Brain pericyte (primary cell): ENCODE measurements around the gene OR2V2.
"Not testable (repeated sequence)": the region's sequence is repeated elsewhere in the genome, so short reads cannot be mapped to it uniquely, and the experiment has no call there.

ENCODE experiments used
- DNase-seq: peaks from one replicate; pipeline ENCODE4 v3.0.0-alpha.2; 2012; ENCODE audit warnings: low read depth, low spot score

Gene OR2V2

DNA sequence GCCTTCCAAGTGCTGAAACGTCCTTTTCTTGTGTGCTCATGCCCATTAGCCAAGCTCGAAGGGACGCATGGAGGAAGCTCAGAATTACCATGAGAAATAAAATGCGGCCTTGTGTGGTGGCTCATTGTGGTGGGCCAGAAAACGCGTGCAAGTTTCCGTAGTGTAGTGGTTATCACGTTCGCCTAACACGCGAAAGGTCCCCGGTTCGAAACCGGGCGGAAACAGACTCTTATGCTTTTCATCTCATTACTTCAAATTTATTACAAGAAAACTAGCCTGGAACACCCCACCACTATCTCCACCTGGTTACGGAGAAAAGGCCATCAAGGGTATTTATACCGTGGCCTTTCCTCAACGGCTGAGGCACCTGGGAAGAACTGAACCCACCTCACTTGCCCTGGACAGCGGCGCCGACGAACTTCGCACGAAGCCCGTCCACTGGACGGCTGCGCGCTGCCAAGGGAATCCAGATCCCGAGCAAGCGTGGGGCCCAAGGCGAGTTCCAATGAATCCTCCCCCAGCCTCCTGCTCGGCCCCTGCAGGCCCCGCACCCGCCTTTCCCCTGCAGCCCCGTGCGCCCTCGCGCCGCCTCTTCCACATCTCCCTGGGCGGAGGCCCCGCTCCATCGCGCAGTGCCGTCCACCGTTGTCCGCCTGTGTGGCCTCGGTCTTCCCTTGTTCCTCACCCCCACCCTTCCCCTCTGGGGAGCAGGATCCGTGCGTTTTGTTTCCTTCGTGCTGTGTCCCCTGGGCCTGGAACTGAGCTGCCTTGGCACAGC, 22.3 kb downstream of the OR2V2 start:
- not testable (repeated sequence) for DNase-seq

DNA sequence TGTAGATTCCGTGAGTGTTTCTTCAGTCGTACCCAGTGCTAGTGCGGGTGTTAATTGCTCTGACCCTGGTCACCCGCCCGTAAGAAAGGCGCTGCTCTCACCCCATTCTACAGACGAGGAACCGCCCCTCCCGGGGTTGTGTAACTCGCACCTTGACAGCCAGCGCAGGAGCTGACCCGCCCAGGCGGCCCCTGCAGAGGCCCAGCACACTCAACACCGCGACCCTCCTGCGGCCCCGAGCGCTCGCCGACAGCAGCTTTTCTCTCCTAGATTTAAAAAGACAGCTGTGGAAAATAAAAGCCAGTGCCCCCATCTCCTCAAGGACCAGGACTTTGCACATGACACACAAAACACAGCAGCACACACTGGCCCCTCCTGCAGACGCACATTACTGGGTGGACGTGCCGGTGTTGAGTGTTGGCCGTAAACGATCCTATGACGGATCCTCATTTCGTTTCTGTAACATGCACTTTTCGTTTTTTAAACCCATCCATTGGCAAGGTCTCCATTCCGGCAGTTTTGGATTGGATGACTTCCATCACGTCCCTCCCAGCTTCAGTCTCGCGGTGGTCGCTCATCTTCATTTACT, 22.9 kb downstream of the OR2V2 start:
- no peak for DNase-seq

DNA sequence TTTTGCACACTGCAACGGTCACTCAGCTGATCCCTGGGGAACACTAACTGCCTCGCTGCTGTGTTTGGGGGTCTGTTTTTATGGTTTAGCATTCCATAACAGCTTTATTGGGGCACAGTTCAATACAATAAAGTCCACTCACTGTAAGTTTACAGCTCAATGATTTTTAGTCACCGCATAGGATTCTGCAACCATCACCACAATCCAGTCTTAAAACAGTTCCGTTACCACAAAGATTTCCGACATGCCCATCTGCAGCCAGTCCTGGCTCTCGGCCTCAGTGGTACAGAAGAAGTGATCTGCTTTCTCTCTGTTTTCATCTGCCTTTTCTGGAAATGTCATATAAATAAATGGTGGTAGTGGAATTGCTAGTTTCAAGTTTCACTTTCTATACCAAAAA, 23.6 kb downstream of the OR2V2 start:
- DNase-seq, result no peak

DNA sequence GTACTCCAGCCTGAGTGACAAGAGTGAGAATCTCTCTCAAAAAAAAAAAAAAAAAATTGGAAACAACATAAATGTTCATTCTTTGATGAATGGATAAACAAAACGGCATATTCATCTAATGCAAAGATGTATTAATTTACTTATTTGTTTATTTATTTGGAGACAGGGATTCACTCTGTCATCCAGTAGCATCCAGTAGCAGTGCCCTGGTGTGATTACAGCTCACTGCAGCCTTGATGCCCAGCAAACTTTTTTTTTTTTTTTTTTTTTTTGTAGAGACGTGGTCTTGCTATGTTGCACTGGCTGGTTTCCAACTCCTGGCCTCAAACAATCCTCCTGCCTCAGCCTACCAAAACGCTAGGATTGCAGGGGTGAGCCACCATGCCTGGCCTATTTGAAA, 24.4 kb downstream of the OR2V2 start:
- no peak for DNase-seq

DNA sequence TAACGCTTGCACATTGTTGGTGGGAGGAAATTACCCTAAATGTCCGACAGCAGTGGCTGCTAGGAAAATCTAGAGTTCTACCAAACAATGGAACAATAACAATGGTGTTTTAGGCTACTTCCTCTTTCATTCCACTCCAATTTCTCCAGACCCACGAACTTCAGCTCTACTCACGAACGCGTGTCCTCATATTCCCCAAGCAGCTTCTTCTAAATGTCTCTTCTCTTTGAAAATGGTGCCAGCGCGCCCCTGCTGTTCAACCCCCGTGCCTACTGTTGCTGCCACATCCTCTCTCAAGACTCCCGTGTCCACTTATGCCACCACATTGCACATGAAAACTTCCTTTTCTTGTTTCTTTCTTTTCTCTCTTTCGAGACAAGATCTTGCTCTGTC, 25.6 kb downstream of the OR2V2 start:
- DNase-seq, result no peak

DNA sequence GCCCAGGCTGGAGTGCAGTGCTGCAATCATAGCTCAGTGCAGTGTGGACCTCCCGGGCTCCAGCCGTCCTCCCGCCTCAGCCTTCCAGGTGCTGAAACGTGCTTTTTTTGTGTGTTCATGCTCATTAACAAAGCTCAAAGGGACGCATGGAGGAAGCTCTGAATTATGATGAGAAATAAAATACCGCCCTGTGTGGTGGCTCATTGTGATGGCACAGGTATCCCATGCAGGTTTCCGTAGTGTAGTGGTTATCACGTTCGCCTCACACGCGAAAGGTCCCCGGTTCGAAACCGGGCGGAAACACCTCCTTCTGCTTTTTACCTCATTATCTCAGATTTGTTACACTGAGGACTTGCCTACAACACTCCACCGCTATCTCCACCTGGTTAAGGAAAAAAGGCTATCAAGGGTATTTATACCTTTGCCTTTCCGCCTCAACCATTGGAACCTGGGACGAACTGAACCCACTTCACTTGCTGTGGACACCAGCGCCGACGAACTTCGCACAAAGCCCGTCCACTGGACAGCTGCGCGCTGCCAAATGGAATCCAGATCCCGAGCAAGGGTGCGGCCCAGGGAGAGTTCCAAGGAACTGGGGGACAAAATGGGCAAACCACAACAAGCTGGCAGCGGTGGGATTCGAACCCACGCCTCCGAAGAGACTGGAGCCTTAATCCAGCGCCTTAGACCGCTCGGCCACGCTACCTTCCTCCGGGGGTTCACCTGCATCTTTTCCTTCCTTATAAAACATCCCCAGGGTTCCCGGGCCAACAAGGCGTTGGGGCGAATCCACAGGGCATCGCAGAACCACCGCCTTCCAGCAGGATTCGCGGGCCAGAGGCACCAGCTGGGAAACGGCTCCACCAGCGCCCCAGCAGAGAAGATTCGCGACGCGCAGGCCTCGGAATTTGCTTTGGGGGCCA, 26.3 kb downstream of the OR2V2 start:
- no peak for DNase-seq

DNA sequence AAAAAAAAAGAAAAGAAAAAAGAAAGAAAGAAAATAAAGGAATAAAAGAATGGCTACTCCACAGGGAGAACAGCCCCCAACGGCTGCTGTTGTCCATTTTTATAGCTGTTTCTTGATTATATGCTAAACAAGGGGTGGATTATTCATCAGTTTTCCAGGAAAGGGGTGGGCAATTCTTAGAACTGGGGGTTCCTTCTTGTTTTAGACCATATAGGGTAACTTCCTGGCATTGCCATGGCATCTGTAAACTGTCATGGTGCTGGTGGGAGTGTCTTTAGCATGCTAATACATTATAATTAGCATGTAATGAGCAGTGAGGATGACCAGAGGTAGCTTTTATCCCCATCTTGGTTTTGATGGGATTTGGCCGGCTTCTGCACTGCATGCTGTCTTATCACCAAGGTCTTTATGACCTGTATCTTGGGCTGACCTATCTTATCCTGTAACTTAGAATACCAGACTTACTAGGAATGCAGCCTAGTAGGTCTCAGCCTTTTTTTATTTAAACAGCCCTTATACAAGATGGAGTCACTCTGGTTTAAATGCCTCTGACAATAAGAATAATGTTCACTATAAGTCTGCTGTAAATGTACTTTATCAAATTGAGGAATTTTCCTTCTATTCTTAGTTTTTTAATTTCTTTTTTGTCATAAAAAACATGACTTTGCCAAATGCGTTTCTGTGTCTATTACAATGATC, 29.0 kb downstream of the OR2V2 start:
- DNase-seq, result no peak

DNA sequence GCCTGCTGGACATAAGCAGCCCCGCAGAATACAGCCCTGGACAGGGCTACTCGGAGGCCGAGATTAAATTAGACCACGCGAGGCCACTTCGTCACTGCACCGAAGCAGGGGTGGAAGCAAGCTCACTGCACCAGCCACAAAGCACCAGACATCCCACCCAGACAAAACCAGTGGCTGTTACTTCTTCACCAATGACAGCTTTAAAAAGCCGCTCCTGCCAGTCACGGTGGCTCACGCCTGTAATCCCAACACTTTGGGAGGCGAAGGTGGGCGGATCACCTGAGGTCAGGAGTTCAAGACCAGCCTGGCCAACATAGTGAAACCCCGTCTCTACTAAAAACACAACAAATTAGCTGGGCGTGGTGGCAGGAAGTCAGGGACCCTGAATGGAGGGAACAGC, 30.2 kb downstream of the OR2V2 start:
- not testable (repeated sequence) for DNase-seq

DNA sequence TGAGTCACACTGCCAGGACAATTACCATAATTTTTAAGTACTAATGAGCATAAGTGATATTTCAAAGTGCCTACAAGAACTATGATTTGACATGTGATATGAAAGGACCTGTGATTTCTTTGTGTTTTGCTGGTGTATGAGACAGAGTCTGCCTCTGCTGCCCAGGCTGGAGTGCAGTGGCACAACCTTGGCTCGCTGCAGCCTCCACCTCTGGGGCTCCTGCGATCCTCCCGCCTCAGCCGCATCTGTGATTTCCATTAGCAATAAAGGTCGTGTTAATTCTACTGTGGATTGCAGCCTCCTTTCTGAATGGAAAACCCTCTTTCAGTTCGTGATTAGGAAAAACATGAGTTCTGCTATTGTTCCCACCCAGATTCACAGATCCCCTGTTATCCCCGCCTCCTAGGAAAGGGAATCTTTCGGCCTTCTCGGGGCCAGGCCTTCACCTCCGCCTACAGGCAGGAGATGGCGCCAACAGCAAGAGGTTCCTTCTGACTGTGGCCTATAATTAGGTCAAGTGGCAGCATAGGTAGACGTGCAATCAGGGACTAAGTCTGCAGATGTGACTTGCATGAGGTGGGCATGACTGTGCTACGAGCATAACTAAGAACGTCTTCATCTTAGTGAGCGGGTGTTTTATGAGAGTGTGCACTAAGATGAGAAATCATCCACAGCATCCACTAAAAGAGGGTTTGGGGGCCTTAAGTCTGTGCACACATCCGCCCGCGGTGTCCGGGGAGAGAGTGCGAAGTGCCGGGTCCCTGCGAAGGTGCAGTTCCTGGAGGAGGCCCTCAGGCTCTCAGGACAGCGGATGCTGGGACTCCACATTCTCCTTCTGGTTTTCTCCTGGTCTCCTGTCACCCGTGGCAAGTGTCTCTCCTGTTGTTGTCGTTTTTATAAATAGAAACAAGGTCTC, 34.5 kb downstream of the OR2V2 start:
- no peak for DNase-seq

DNA sequence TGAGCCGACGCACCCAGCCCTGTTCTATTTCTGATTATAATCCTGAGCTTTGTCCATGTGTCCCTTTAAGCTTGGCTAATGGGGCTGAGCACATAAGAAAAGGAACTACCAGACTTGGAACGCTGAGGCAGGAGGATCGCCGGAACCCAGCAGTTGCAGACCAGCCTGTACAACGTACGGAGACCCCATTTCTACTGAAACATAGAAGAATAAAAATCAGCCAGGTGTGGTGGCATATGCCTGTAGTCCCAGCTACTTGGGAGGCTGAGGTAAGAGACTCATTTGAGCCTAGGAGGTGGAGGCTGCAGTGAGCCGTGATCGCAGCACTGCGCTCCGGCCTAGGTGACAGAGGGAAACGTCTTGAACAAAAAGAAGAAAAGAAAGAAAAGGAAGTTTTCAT, 35.3 kb downstream of the OR2V2 start:
- DNase-seq, result no peak

DNA sequence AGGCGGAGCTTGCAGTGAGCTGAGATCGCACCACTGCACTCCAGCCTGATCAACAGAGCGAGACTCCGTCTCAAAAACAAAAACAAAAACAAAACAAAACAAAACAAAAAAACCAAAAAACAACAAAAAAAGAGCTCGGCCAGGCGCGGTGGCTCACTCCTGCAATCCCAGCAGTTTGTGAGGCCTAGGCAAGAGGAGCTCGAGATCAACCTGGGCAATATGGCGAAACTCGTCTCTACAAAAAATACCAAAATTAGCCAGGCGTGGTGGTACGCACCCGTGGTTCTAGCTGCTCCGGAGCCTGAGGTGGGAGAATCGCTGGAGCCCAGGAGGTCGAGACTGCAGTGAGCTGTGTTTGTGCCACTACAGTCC, 37.4 kb downstream of the OR2V2 start:
- no peak for DNase-seq

DNA sequence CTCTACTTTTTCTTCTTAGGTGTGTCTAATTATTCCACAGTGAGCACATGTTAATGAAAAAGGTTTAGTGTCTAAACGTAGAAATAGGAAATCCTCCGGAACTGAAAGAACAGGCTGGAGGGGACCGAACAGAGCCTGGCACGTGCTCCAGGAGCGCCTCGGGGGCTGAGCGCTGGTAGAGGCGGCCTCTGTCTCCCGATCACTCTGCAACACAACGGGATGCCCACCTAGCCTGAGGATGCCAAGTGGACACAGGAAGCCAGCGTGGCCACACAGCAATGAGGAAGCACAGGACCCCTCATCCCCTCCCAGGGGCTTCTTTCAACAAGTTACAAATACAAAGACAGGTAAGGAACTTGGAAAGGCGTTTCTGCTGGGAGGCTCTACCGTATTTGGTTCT, 38.2 kb downstream of the OR2V2 start:
- DNase-seq, result no peak

DNA sequence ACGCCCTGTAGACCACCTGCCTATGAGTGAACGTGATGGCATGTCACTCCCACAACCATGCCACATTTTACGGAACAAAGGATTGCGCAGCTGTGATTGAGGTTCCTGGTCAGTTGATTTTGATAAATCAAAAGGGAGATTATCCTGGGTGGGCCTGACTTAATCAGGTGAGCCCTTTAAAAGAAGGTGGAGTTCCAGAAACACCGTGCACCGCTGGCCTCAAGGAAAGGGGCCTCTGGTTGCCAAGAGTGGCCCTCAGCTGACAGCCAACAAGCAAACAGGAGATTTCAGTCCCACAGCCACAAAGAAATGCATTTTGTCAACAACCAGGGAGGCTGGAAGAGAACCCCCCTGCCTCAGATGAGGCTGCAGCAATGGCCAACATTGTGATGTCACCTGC, 38.6 kb downstream of the OR2V2 start:
- no peak for DNase-seq

DNA sequence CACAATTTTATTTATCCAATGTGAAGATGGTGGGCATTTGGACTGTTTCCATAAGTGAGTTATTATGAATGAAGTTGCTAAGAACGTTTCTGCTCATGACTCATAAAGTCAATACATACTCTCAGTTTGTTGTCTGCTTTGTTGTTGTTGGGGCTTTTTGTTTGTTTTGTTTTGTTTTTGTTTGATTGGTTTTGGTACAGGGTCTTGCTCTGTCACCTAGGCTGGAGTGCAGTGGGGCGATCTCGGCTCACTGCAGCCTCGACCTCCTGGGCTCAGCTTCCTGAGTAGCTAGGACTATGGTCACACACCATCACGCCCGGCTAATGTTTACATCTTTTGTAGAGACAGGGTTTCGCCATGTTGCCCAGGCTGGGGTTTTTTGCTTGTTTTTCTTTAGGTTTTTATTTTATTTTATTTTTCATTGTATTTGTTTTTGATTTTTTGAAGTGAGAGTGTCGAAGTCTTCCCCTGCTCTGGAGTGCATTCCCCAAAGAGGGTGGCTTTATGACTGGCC, 39.7 kb downstream of the OR2V2 start:
- no peak for DNase-seq

DNA sequence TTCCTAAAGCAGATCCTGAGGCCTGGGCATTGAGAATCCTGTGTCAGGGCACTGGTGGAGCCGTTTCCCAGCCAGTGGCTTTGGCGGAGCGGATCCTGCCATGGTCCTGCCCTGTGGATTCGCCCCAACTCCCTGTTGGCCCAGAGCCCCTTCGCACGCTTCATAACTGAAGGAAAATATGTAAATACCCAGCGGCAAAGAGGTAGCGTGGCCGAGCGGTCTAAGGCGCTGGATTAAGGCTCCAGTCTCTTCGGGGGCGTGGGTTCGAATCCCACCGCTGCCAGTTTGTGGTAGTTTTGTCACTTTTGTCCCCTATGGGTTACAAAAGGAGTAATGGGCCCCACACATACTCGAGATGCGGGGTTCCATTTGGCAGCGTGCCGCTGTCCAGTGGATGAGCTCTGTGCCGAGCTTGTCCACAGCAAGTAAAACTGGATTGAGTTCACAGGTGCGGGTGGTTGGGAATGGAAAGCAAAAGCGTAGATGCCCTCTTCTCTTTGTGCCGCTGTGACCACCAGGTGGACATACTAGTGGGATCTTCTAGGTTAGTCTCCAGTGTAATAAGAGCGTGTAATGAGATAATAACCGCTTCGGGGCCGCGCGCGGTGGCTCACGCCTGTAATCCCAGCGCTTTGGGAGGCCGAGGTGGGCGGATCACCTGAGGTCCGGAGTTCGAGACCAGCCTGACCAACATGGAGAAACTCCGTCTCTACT, 40.3 kb downstream of the OR2V2 start:
- DNase-seq, result no peak

DNA sequence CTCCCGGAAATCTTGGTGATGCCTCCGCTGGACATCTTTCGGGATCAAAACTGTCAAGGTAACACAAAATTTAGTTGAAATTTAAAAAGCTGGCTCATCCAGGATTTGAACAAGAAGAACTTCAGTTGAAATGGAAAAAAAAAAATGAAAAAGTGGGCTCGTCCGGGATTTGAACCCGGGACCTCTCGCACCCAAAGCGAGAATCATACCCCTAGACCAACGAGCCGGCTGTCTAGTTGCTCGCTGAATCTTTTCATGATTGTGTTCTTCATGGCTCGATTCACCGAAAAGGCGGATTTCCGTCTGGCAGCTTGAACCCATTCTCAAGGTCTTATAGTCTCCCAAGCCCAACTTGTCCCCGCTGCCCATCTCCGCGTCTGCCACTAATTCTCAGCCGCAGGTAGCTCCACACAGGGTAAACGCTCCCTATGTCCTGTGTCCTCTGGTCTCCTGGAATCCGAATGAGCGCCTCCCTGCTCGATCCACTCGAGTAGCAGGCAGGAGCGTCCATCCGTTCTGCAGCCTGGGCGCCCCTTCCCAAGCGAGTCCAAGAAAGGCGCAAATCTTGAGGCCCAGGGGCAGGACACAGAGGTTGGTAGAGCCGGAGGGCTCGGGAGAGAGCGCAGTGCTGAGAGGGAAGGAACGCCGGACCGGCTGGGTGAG, 41.4 kb downstream of the OR2V2 start:
- peak; percentile 64 for DNase-seq

DNA sequence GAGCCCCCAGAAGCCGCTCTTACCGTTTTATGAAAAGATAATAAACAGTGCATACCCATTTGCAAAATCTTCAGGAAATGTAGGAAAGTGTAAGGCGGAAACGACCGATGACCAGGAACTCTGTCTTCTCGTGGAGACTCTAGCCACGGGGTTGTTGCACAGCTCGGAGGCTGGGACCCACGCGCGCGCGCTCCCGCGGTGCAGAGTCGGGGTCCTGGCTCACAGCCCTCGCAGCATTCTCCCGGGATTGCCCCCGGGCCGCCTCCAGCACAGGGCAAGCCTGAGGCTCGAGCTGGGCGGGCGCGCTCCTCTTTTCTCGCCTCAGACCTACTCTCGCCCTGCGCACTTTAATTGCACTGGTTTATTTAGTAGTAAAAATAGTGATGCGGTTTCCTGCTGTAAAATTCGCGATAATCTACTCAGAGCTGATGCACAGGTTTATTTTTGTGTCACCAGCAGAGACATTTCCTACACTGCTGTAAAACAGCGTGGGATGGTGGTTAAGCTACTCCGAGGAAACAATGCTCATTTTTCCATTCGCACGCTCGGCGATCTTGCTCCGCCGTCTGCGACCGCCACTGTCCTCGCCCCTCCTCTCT, 42.1 kb downstream of the OR2V2 start:
- no peak for DNase-seq

DNA sequence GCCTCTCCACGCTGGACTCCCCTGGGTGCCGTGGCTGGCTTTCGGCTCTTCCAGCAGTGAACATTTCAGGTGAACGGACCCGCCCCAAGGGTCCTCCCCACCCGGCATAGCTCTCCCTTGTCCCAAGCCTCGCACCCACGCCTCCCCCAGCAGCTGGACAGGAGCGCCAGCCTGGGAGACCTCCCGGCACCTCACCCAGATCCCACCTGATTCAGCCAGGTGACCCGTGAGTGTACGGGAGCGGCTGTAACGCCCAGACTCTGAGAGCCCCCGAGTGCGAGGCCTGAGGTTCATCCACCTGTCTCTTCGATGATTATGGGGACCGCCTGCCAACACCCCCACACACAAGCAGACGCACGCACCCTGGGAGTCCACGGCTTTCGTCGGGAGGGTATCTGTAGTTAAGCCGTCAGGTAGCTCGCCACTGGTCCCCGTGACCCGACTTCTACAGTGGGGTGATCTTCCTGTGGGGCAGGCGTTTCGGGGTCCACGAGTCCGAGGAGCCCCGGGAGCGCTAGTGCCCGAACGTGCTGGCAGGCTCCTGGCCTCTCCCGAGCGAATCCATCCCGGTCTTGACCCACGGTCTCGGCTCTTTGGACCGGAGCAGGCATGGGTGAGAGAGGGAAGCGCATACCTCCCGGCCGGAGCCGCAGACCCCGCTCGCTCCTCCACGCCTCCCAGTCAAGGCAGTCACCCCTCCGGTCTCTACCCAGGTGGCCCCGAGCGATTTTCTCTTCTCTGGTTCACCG, 42.8 kb downstream of the OR2V2 start:
- no peak for DNase-seq
